Inflammatory macrophage treated with lipopolysaccharide for 1 hour (primary cell): Measurements from ENCODE around the gene RGP1.

Source experiments
- DNase-seq, 2 donors: peaks; one replicate each; pipeline ENCODE4 v3.0.0-alpha.2; 2020 to 2022

Gene RGP1

GRCh38 chr9:35745569-35745968 lies 3.5 kb upstream of the RGP1 start:
- DNase-seq = no peak

DNA sequence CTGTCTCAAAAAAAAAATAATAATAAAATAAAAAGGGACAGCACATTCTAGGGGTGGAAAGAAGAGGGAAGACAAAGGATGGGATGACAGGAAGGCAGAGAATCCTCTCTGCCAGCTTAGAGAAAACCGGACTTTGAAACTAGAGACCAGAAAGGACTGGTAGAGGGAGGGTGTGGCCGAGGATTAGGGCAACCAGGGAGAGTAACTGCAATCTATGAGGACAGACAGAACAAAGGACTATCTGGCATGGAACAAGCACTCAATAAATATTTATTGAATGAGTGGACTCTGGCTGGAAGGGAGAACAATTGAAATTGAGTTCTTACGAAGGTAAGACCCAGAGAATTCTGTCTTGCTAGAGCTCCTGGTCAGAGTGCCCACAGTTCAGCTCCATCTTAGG lies 2.5 kb upstream of the RGP1 start:
- DNase-seq = no peak

DNA sequence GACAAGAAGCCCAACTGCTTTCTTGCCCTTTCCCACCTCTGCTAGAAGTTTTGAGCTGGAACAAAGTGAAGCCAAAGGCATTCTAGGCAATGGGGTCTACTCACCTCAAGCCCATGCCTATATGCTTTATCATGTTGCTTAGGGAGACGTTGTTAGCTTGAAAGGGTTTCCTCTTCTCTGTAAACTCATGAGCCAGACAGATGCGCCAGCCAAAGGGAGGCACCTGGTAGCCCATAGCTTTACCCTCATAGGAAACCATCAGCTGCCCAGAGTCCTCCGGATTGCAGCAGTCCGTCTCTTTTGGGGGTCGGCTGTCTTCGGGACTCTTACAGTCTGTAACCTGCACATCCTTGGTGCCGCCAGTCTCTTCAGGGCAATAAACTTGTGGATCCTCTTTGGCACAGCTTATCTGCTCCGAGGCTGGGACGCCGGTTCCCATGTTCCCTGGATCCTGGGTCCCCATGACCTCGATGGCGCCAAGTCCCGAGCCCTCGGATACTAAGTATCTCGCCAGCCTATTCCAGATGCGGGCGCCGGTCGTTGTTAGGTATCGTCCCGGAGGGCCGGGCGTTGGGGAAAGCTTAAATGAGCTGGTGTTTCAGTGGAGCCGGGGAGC lies 737 bp upstream of the RGP1 start:
- no peak for DNase-seq

DNA sequence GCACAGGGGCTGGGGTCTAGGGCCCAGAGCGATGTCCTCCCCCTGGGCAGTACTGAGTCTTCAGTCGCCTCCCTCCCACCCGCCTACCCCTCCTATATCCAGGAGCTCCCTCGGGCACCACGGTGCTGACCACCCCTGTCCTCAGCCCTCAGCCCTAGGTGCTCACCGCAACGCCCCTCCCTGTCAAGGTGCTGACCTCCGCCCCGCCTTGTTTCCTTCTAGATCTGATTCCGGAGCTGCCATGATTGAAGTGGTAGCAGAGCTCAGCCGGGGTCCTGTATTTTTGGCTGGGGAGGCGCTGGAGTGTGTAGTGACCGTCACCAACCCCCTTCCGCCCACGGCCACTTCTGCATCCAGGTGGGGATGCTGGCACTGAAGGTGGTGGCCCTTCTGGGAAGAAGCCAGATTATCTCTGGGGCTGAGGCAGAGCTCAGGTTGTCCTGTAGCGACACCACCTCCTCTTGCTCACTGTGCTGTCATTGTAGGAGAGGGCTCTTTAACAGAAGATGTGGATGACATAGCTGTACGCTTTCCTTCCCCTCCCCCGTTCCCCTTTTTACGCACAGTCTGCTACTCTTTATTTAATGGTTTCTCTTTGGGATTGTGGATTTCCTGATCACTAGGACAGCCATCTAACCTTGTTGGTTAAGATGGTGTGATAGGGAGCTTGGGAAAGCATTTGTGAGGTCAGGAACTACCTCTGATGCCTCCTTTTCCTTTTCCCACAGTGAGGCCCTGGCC lies 598 bp downstream of the RGP1 start:
- DNase-seq = peak in 1 of 2 donors; percentile 18

DNA sequence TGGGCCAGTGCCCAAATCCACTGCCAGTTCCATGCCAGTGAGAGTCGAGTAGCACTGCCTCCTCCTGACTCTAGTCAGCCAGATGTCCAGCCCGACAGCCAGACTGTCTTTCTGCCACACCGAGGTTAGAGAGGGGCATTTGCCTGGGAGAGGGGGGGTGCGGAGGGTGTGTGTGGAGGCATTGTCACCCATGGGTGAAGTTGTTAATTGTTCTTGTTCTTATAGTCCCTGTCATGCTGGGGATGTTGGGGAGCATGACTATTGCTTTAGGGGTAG lies 1.1 kb downstream of the RGP1 start:
- DNase-seq = no peak

DNA sequence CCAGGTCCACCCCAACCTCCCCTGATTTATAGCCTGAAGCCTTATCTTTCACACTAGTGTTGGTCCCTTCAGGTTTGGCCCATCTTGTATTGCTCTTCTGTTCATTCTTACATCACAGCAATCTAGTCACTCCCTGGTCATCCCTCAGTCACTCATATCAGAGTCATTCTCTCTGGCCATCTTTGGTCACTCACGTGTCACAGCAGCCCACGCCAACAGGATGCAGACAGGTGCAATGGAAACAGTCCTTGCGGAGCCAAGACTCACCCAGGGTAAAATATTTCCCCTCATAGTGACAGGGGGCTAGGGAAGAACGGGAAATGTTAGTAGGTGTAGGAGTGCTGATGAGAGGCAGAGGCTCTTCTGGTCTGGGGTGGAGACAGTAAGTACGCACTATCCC lies 4.4 kb downstream of the RGP1 start:
- no peak for DNase-seq

DNA sequence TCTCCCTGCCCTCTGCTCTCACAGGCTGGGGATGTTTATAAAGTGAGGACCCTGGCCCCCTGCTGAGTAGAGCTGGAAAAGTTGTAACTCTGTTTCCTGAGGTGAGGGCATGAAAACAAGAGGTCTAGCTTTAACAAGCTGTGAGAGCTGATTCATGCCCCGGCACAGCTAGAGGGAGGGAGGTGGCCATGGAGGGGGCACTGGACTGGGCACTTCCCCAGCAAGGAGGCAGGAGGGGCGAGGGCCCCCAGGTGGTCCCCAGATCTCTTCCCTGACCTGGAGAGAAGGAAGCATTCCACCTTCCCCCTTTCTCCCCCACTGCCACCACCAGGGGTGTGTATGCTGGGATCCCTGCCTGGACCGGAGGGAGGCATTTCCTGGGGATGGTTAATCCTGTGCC lies 5.2 kb downstream of the RGP1 start, which contains the start of gene MSMP:
TSS of gene MSMP (minus strand) at position 13 of the 400 bp plus-strand sequence. CDS start 147 bp downstream, outside the sequence.
- DNase-seq = no peak

DNA sequence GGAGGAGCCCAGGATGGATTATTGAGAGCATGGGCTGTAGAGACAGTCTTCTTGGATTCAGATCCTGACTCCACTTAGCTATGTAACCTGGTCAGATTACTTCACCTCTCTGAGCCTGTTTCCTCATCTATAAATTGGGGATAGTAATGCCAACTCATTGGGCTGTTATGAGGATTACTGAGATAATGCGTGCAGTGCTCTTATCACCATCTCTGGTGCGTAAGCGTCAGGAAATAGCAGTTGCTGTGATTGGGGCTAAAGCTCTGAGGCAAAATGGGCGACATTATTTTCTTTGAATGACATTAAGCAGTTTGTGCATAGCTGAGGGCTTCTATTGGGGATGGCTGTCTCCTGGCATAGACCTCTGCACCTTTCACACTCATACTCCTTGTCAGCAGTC lies 6.0 kb downstream of the RGP1 start:
- DNase-seq = no peak

GRCh38 chr9:35756275-35757225 lies 7.5 kb downstream of the RGP1 start:
- no peak for DNase-seq

GRCh38 chr9:35757226-35757891 lies 8.3 kb downstream of the RGP1 start:
- DNase-seq = no peak

DNA sequence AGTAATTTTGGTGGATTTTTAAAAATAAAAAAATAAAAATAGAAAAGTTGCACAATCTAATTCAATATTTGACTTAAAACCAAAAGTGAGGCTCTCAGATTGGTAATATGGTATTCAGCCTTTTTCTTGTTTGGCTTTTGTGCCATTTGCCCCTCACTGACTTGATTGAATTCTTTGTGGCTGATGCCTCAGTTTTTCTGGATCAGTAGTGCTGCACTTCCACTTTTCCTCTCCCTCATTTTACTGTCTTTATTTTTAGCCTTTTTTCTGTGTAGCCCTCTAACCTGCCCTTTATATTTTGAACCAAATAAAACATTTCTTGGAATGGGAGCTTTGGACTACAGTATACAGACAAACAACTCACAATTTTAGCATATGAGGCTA lies 8.8 kb downstream of the RGP1 start:
- no peak for DNase-seq

- DNase-seq = no peak
Observed at GRCh38 chr9:35758475-35759050, 9.5 kb downstream of the RGP1 start.

DNA sequence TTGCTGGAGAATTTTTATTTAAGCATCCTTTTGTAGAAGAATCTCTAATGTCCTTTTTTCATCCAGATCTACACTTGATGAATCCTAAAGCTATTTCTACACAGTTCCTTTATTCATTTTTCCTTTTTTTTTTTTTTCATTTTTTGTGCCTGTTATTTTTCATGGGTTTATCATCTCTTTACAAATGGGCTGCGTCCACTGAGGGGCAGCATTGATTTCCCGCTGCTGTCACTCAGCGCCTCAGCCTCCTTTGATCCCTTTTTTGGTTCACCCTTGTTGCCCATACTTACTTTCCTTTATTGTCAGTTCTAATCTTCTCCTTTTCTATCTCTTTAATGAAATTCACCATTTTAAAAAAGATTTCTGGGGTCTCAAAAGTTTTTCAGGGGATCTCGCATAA lies 10.7 kb downstream of the RGP1 start:
- DNase-seq = no peak

GRCh38 chr9:35760651-35761050 lies 11.6 kb downstream of the RGP1 start:
- peak in 1 of 2 donors; percentile 19 for DNase-seq

- no peak for DNase-seq
Observed at GRCh38 chr9:35763181-35763580, 14.1 kb downstream of the RGP1 start.

DNA sequence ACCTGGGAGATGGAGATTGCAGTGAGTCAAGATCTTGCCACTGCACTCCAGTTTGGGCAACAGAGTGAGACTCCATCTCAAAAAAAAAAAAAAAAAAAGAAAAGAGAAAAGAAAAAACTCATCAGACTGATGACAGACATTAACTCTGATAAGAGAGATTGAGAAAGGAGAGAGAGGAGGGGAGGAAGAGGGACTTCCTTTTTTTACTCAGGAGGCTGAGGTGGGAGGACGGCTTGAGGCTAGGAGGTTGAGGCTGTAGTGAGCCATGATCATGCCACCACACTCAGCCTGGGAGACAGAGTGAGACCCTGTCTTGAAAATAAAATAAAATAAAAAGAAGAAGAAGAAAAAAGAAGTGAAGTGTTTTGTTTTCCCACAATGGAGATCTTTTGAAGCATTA lies 14.7 kb downstream of the RGP1 start:
- DNase-seq = no peak

GRCh38 chr9:35766997-35767396 lies 17.9 kb downstream of the RGP1 start:
- DNase-seq = no peak

GRCh38 chr9:35767458-35767857 lies 18.4 kb downstream of the RGP1 start:
- no peak for DNase-seq

DNA sequence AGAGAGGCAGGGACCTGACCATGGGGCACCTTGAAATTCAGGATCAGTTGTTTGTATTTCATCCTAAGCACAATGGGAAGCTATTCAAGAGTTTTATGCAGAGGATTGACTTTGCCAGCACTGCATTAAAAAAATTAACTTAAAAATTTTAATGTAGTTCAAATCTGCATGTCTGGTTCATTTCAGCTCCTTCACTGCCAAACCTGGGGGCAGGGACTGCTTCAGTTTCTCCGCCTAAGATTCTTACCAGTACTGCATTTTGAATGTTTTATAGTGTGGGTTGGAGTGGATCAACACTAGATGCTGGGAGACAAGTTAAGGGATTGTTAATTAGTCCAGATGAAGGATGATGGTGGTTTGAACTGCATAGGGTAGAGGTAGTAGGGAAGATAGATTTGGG lies 20.7 kb downstream of the RGP1 start:
- DNase-seq = no peak

DNA sequence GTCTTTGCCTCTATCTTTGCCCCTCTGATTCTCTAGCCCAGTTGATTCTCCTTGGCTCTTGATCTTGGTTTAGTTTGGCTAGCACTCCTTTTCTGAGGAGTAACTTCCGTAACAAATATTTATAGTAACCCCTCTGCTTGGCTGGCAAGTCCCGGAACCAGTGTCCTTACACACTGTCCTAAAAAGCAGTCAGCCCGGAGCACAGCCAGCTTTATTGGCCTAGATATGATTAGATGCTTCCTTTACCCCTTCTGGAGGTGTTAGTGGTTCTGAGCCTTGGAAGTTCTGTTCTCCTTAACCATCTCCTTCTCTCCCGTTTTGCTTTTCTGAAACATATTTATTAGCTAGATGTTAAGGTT lies 22.0 kb downstream of the RGP1 start:
- DNase-seq = no peak

DNA sequence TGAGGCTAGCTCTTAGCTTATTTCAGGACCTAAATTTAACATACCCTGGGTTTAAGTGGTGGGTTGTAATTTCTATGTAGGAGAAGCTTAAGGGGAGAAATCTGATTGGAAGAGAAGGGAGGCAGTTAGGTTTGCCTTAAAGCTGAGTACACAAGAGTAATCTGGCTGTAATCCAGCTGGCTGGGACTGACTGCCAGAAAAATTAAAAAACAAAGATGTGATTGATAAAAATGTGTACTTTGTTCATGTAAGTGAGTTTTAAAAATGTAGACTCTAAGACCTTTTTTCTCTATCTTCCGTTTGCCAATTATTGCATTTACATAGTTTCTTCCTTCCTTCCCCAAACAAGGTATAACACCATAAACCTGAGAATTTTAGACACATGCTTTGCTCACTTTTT lies 22.4 kb downstream of the RGP1 start:
- DNase-seq = no peak

DNA sequence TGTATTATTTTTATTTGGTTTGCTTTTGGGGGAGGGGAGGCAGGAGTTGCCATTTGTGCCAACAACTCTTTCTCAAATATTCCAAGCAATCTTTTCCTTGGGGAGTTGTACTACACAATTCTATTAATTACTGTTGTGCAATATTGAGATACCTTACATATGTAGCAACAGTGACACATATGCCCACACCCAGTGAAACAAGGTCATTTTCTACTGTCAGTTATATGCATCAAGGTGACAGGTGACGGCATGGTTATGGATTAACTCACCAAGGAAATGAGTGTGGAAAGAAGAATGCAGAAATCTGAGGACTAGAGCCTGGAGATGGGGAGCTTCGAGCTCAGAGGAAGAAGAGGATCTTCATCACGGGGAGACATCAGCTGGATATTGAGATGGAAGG lies 22.9 kb downstream of the RGP1 start:
- DNase-seq = no peak
